NCI-H2107 (cell line): ENCODE data around the gene LRRC8B.
"Not testable (repeated sequence)": the region's sequence is repeated elsewhere in the genome, so short reads cannot be mapped to it uniquely, and the experiment has no call there.

Experiments used
- DNase-seq: peaks from one replicate; lab custom pipeline; 2025; lab: John Stamatoyannopoulos, UW

LRRC8B gene

GRCh38 chr1:89525169-89525855 is 683 bp downstream of the LRRC8B start:
- no peak for DNase-seq

- DNase-seq: no peak
Measured at GRCh38 chr1:89527256-89527655, 2.6 kb downstream of the LRRC8B start.

GRCh38 chr1:89527750-89528381 is 3.2 kb downstream of the LRRC8B start:
- no peak for DNase-seq

GRCh38 chr1:89528382-89528780 is 3.8 kb downstream of the LRRC8B start:
- DNase-seq: no peak

GRCh38 chr1:89529196-89529595 is 4.6 kb downstream of the LRRC8B start:
- no peak for DNase-seq

GRCh38 chr1:89530444-89531089 is 5.9 kb downstream of the LRRC8B start:
- no peak for DNase-seq

- no peak for DNase-seq
Measured at GRCh38 chr1:89531480-89532139, 7.0 kb downstream of the LRRC8B start.

GRCh38 chr1:89532228-89532627 is 7.6 kb downstream of the LRRC8B start:
- DNase-seq: no peak

GRCh38 chr1:89532866-89533265 is 8.2 kb downstream of the LRRC8B start:
- DNase-seq: no peak

GRCh38 chr1:89535537-89535936 is 10.9 kb downstream of the LRRC8B start:
- DNase-seq: no peak

- DNase-seq: no peak
Measured at GRCh38 chr1:89536555-89537341, 12.1 kb downstream of the LRRC8B start.

GRCh38 chr1:89538361-89538760 is 13.7 kb downstream of the LRRC8B start:
- DNase-seq: no peak

GRCh38 chr1:89539128-89539527 is 14.5 kb downstream of the LRRC8B start:
- DNase-seq: no peak

- DNase-seq: no peak
Measured at GRCh38 chr1:89540406-89540970, 15.9 kb downstream of the LRRC8B start.

GRCh38 chr1:89542345-89542744 is 17.7 kb downstream of the LRRC8B start:
- DNase-seq: no peak

- not testable (repeated sequence) for DNase-seq
Measured at GRCh38 chr1:89543632-89544031, 19.0 kb downstream of the LRRC8B start.

- DNase-seq: no peak
Measured at GRCh38 chr1:89545264-89546038, 20.8 kb downstream of the LRRC8B start.

GRCh38 chr1:89546082-89546889 is 21.7 kb downstream of the LRRC8B start:
- DNase-seq: no peak

- DNase-seq: no peak
Measured at GRCh38 chr1:89546934-89547562, 22.4 kb downstream of the LRRC8B start.
